Astrocyte of the cerebellum (primary cell): ENCODE data around the gene PIEZO1.

ENCODE experiments used
- DNase-seq: peaks from one replicate; pipeline ENCODE4 v3.0.0-alpha.2; 2011; ENCODE audit warnings: low read depth
- H3K4me3 ChIP-seq: 2 replicates; pipeline ENCODE4 v1.5.1; 2011; ENCODE audit warnings: mild to moderate bottlenecking, low read depth, low read length, moderate library complexity
- in situ Hi-C: cut with HindIII; loops from 2 replicates; pipeline ENCODE4 v1.10.0; 2017; ENCODE audit warnings: low sequenced_read_pairs
- TF ChIP-seq, protein P1 (sequence below): IDR thresholded peaks from 2 replicates; pipeline ENCODE4 v1.5.1; 2012; ENCODE audit warnings: low read length, low read depth, moderate library complexity, mild to moderate bottlenecking; ENCODE audit errors: missing control alignments

Gene PIEZO1

DNA sequence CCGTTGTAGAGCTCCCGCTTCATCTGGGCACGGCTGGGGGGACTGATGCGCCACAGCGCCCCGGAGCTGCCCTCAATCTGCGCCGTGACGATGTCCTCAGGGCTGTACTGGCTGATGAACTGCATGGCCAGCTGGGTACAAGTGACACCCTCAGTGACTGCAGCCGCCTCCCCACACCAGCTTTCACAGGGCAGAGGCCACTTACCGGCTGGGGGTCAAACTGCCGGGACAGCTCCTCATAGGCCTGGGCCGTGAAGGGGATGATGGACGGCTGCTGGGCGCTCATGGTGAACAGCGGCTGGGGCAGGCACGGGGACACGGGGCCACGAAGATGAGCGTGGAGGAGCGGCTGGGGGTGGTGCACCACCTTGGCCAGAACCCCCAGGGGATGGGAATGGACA lies 68.4 kb downstream of the PIEZO1 start:
- no peak for DNase-seq
- in situ Hi-C loops: no loop called here
- TF ChIP-seq, protein P1, sequence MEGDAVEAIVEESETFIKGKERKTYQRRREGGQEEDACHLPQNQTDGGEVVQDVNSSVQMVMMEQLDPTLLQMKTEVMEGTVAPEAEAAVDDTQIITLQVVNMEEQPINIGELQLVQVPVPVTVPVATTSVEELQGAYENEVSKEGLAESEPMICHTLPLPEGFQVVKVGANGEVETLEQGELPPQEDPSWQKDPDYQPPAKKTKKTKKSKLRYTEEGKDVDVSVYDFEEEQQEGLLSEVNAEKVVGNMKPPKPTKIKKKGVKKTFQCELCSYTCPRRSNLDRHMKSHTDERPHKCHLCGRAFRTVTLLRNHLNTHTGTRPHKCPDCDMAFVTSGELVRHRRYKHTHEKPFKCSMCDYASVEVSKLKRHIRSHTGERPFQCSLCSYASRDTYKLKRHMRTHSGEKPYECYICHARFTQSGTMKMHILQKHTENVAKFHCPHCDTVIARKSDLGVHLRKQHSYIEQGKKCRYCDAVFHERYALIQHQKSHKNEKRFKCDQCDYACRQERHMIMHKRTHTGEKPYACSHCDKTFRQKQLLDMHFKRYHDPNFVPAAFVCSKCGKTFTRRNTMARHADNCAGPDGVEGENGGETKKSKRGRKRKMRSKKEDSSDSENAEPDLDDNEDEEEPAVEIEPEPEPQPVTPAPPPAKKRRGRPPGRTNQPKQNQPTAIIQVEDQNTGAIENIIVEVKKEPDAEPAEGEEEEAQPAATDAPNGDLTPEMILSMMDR: no peak
- H3K4me3 ChIP-seq: no peak overlapping the region

DNA sequence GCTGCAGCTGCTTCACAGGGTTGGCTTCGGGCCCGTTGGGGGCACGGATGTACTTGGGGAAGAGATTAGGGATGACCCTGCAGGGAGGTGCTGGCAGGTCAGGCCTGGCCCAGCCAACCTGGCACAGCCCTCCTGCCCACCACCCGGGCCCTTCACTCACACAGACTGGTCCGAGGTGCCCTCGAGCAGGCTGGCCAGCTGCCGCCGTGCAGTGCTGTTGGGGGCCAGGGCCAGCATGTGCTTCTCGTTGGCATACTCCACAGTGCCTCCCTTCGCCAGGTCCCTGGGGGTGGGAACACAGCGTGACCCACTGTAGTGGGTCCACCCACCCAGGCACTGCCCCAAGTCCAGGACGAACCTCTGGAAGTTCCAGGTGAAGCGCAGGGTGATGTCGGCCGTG lies 68.8 kb downstream of the PIEZO1 start:
- TF ChIP-seq, protein P1: no peak
- no peak overlapping the region for H3K4me3 ChIP-seq
- no peak for DNase-seq
- in situ Hi-C loops: no loop called here

DNA sequence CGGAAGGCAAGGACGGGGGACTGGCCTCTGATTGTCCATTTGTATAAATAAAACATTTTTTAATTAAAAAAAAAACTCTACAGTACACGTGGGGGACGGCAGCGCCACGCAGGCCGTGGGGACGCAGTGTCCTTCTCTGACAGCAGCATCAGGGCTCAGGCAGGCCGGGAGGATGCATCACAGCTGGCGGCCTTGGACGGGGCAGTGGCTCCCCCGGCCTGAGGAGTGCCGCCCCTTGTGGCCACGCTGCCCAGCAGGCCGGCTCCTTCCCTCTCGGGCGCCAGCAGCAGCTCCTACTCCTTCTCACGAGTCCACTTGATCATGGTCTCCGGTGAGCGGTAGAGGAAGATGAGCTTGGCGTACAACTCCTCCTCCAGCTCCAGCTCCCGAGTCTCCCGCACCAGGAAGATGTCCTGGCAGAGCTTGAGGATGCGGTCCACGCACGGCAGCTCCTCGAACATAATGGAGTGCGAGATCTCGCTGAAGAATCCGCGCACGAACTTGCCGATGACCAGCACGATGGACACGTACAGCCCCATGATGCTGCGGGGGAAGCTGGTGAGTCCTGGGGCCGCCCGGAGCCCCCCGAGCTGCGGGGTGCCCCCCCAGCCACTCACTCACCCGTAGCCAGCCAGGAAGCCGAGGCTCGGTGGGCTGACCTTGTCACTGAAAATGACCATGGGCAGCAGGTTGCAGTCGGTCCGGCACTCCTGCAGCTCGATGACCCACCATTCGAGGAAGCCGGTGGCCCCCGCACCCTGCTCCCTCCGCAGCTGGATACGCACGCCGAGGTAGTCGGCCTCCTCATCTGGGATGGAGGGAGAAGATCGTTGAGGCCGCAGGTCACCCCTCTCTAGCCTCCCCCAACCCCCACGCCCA lies 69.5 kb downstream of the PIEZO1 start:
- TF ChIP-seq, protein P1: no peak
- no peak overlapping the region for H3K4me3 ChIP-seq
- in situ Hi-C loops: no loop called here
- DNase-seq: no peak

DNA sequence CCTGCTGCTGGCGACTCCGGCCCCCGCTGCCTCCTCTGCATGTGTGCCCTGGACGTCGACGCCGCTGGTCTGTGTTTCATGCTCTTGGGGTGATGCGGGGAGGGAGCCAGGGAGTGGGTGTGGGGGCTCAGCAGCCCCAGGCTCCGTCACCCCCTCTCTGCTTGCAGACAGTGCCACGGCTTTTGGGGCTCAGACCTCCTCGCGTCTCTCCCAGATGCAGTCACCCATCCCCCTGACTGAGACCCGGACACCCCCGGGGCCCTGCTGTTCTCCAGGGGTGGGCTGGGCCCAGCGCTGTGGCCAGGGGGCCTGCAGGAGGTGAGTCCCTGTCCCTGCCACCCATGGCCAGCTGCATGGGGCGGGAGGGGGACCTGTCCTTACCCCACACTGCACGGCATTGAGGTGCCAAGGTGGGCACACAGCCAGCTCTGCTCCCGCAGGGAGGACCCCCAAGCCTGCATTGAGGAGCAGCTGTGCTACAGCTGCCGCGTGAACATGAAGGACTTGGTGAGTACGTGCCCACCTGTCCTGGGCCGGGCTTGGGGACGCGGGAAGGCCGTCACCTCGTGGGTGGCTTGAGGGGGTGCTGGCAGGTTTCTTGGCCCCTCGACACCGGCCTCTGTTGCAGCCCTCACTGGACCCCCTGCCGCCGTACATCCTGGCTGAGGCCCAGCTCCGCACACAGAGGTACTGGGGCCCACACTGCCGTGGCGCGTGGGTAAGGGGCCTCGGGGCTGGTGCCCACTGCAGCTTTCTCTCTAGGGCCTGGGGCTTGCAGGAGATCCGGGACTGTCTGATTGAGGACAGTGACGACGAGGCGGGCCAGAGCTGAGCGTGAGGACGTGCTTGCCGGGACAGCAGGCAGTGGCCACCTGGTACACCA lies 70.4 kb downstream of the PIEZO1 start:
- TF ChIP-seq, protein P1: no peak
- no peak for DNase-seq
- in situ Hi-C loops: no loop called here
- H3K4me3 ChIP-seq: no peak overlapping the region

DNA sequence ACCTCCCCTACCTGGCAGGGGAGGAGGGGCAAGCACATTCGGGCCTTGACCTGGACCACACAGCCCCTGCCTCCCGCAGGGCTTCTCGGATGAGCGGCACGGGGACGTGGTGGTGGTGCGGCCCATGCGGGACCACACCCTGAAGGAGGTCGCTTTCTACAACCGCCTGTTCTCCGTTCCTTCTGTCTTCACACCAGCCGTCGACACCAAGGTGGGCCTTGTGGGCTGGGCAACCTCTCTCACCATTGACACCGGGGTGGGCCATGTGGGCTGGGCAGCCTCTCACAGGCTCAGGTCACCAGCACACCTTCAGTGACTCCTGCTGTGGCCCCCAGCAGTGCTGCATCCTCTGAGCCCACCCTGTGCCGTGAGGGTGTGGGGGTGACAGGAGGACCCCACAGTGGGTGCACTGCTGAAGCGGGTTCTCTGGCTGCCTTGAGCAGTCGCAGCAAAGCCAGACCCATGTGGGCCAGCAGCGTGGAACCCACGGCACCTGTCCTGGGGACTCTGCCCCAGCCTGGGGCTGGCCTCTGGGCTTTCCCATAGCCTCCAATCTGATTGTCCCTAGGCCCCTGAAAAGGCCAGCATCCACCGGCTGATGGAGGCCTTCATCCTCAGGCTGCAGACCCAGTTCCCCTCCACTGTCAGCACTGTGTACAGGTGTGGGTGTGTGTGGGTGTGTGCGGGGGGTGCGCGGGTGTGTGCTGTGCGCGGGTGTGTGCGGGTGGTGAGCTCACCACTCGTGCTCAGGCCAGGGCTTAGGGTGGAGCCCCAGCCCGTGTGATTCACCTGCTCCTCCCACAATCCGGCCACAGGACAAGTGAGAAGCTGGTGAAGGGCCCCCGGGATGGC lies 71.2 kb downstream of the PIEZO1 start:
- DNase-seq: no peak
- in situ Hi-C loops: no loop called here
- TF ChIP-seq, protein P1: no peak
- no peak overlapping the region for H3K4me3 ChIP-seq

DNA sequence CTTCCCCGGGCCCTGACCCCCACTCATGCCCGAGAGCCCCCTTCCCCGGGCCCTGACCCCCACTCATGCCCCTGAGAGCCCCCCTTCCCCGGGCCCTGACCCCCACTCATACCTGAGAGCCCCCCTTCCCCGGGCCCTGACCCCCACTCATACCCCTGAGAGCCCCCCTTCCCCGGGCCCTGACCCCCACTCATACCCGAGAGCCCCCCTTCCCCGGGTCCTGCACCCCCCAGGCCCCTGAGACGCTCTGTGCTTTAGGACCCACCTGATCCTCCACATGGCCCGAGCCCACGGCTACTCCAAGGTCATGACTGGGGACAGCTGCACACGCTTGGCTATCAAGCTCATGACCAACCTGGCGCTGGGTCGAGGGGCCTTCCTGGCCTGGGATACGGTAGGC lies 72.0 kb downstream of the PIEZO1 start:
- in situ Hi-C loops: no loop called here
- no peak for DNase-seq
- TF ChIP-seq, protein P1: no peak
- H3K4me3 ChIP-seq: no peak overlapping the region
